ENCODE measurements around the gene CXCR4. TPM values are rescaled to one million over a fixed set of nuclear protein-coding genes. Genes with fewer than 3 reads are reported as not detected.

Gene CXCR4
- total and polyA plus RNA-seq, 2 of the 4 experiments (the other 2 are of a cell fraction), result not detected

- H2BK20ac ChIP-seq (ENCODE audit: low read depth, low read length), result no peak overlapping the region
- POLR2A ChIA-PET (ENCODE audit: unreplicated experiment), result no interaction called here
- H4K20me1 ChIP-seq (ENCODE audit: insufficient read depth, low read length), result no peaks in the 10 kb centered on the region
- H3K79me1 ChIP-seq (ENCODE audit: low read depth in 1 of 2, low read length in 2 of 2), result no peaks in the 10 kb centered on the region
- no peak overlapping the region for H4K5ac ChIP-seq (ENCODE audit: low read depth, low read length)
- H2BK15ac ChIP-seq (ENCODE audit: low read depth, low read length), result no peak overlapping the region
- no peak overlapping the region for H3K4me3 ChIP-seq (ENCODE audit: insufficient read depth, low read depth, low read length)
- no peaks in the 10 kb centered on the region for H3K36me3 ChIP-seq (ENCODE audit: control insufficient read depth, insufficient read depth, low read length)
- no peak overlapping the region for H3K9ac ChIP-seq (ENCODE audit: low read depth, low read length)
- H3K9me1 ChIP-seq (ENCODE audit: insufficient read depth, low read length), result no peaks in the 10 kb centered on the region
- ATAC-seq (ENCODE audit: low read depth) (no peak), DNase-seq (no peak)
- H2BK120ac ChIP-seq (ENCODE audit: low read depth, low read length), result no peak overlapping the region
- H3K14ac ChIP-seq (replicated peaks; ENCODE audit: low read depth, low read length), result no peak overlapping the region
- H3K23ac ChIP-seq (ENCODE audit: low read depth, low read length), result no peak overlapping the region
- peaks cover 36% of the 10 kb centered on the region for H3K27me3 ChIP-seq (ENCODE audit: control insufficient read depth, insufficient read depth, low read length)
- TF ChIP-seq SMC3 (IDR thresholded peaks at IDR 0.05; ENCODE audit: low read depth, low read length) (no peak), RFX5 (IDR thresholded peaks at IDR 0.05; ENCODE audit: low read depth, low read length) (no peak), MAZ (IDR thresholded peaks at IDR 0.05; ENCODE audit: borderline replicate concordance, low read depth, low read length) (no peak), RCOR1 (IDR thresholded peaks at IDR 0.05; ENCODE audit: insufficient replicate concordance, low read length) (no peak), CEBPB (IDR thresholded peaks at IDR 0.05; ENCODE audit: low read depth, low read length) (no peak), CTCF (conservative IDR thresholded peaks at IDR 0.05; ENCODE audit: low read depth, low read length) (no peak), CHD1 (IDR thresholded peaks at IDR 0.05; ENCODE audit: low read depth, low read length) (no peak), BHLHE40 (IDR thresholded peaks at IDR 0.05; ENCODE audit: low read depth, low read length) (no peak), MXI1 (IDR thresholded peaks at IDR 0.05; ENCODE audit: borderline replicate concordance, low read depth, low read length) (no peak), MAFK (IDR thresholded peaks at IDR 0.05; ENCODE audit: low read depth, low read length) (no peak), FOS (IDR thresholded peaks at IDR 0.05; ENCODE audit: low read depth, low read length) (no peak), NFE2L2 (IDR thresholded peaks at IDR 0.05; ENCODE audit: low read depth, low read length) (no peak)
- no peak overlapping the region for H2BK5ac ChIP-seq (ENCODE audit: low read depth, low read length, poor library complexity, severe bottlenecking)
- H4K91ac ChIP-seq (ENCODE audit: insufficient read depth, low read depth, low read length), result no peak overlapping the region
- CTCF ChIA-PET, result no interaction called here
- H2AK9ac ChIP-seq (replicated peaks; ENCODE audit: low read depth, low read length, poor library complexity), result no peak overlapping the region
- no peak overlapping the region for H4K8ac ChIP-seq (ENCODE audit: low read depth in 2 of 2, low read length in 2 of 2)
- no peak overlapping the region for H3K56ac ChIP-seq (ENCODE audit: extremely low read depth, insufficient read depth, low read length)
- H3K27ac ChIP-seq (ENCODE audit: insufficient read depth, low read length), result no peak overlapping the region
- dilution Hi-C loops (cut with HindIII; ENCODE audit: low sequenced_read_pairs, unreplicated experiment), result no loop called here
- H3K18ac ChIP-seq (ENCODE audit: low read depth, low read length), result no peak overlapping the region
- no peak overlapping the region for H3K4ac ChIP-seq (ENCODE audit: low read depth, low read length)
- H3K4me2 ChIP-seq (ENCODE audit: low read depth, low read length), result no peak overlapping the region
- in situ Hi-C loops (cut with MboI; ENCODE audit: low sequenced_read_pairs), result no loop called here
- H2AFZ ChIP-seq (replicated peaks; ENCODE audit: low read length, poor library complexity), result no peak overlapping the region
- intact Hi-C loops (cut with micrococcal nuclease), result no loop called here
- BruUV-seq (replicated peaks), result no TSS peak
- no peaks in the 10 kb centered on the region; the same call in 1 of the 2 replicates for H3K4me1 ChIP-seq (ENCODE audit: control insufficient read depth, insufficient read depth, low read length)
- no peaks in the 10 kb centered on the region for H3K9me3 ChIP-seq (ENCODE audit: control insufficient read depth, insufficient read depth, low read length)
- WGBS, 2 experiments (ENCODE audit: extremely low coverage in 2 of 2, insufficient read length in 1 of 2), result no CpG with 5 or more reads among the region's 6 CpGs
- H2AK5ac ChIP-seq (ENCODE audit: low read depth, low read length), result no peak overlapping the region
Measured at GRCh38 chr2:136113209-136113971, 4.6 kb downstream of the CXCR4 start.
